ENCODE results near the gene CCDC127.

- TF ChIP-seq CTCF (IDR thresholded peaks at IDR 0.05; ENCODE audit: low read depth, low read length, missing input control) = no peak
- TF ChIP-seq, protein P1, sequence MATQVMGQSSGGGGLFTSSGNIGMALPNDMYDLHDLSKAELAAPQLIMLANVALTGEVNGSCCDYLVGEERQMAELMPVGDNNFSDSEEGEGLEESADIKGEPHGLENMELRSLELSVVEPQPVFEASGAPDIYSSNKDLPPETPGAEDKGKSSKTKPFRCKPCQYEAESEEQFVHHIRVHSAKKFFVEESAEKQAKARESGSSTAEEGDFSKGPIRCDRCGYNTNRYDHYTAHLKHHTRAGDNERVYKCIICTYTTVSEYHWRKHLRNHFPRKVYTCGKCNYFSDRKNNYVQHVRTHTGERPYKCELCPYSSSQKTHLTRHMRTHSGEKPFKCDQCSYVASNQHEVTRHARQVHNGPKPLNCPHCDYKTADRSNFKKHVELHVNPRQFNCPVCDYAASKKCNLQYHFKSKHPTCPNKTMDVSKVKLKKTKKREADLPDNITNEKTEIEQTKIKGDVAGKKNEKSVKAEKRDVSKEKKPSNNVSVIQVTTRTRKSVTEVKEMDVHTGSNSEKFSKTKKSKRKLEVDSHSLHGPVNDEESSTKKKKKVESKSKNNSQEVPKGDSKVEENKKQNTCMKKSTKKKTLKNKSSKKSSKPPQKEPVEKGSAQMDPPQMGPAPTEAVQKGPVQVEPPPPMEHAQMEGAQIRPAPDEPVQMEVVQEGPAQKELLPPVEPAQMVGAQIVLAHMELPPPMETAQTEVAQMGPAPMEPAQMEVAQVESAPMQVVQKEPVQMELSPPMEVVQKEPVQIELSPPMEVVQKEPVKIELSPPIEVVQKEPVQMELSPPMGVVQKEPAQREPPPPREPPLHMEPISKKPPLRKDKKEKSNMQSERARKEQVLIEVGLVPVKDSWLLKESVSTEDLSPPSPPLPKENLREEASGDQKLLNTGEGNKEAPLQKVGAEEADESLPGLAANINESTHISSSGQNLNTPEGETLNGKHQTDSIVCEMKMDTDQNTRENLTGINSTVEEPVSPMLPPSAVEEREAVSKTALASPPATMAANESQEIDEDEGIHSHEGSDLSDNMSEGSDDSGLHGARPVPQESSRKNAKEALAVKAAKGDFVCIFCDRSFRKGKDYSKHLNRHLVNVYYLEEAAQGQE (IDR thresholded peaks at IDR 0.05) = no peak
- no peak for TF ChIP-seq MAX (IDR thresholded peaks at IDR 0.05)
- TF ChIP-seq, protein P2, sequence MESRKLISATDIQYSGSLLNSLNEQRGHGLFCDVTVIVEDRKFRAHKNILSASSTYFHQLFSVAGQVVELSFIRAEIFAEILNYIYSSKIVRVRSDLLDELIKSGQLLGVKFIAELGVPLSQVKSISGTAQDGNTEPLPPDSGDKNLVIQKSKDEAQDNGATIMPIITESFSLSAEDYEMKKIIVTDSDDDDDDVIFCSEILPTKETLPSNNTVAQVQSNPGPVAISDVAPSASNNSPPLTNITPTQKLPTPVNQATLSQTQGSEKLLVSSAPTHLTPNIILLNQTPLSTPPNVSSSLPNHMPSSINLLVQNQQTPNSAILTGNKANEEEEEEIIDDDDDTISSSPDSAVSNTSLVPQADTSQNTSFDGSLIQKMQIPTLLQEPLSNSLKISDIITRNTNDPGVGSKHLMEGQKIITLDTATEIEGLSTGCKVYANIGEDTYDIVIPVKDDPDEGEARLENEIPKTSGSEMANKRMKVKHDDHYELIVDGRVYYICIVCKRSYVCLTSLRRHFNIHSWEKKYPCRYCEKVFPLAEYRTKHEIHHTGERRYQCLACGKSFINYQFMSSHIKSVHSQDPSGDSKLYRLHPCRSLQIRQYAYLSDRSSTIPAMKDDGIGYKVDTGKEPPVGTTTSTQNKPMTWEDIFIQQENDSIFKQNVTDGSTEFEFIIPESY (IDR thresholded peaks at IDR 0.05) = no peak
- no peak for TF ChIP-seq TAF1 (conservative IDR thresholded peaks at IDR 0.05)
- TF ChIP-seq FOXA1 (IDR thresholded peaks at IDR 0.05) = no peak
- no peak for TF ChIP-seq RXRA (IDR thresholded peaks at IDR 0.05)
- no peak for TF ChIP-seq ATF3 (IDR thresholded peaks at IDR 0.05)
- TF ChIP-seq JUND (IDR thresholded peaks at IDR 0.05) = no peak
- TF ChIP-seq GABPA (IDR thresholded peaks at IDR 0.05 in 1 of 2, conservative IDR thresholded peaks at IDR 0.05 in 1 of 2) = no peak
- no peak for TF ChIP-seq YY1 (IDR thresholded peaks at IDR 0.05)
- no peak for TF ChIP-seq HNF4G (IDR thresholded peaks at IDR 0.05)
These were observed 9.4 kb downstream of the CCDC127 start for GRCh38 chr5:208449-209114.
